WTC11 (cell line): ENCODE data around the gene LILRA1. TPM values are rescaled to one million over a fixed set of nuclear protein-coding genes. Genes with fewer than 3 reads are reported as not detected.

ENCODE experiments used
- ATAC-seq: fragments of 200-7000 bp; cut with Tn5 transposase; 2 replicates; pipeline ENCODE4 v1.10.0; 2021; ENCODE audit warnings: mild to moderate bottlenecking, moderate library complexity
- CTCF ChIA-PET: fragments of 300-600 bp; sonication (Branson Sonifier 250); formaldehyde crosslinking; loops from one replicate; lab custom pipeline; 2021; ENCODE audit warnings: antibody characterized with exemption; lab: Charles Lee
- POLR2A ChIA-PET: fragments of 350-600 bp; sonication (Branson Sonifier 250); formaldehyde crosslinking; loops from one replicate; lab custom pipeline; 2021; ENCODE audit warnings: antibody characterized with exemption; lab: Charles Lee
- DNase-seq: peaks from one replicate; pipeline ENCODE4 v3.0.0; 2021; ENCODE audit warnings: low spot score
- H3K27ac Mint-ChIP-seq: 2 replicates; pipeline ENCODE4 v1.8.0; 2021; ENCODE audit warnings: mixed read lengths
- H3K27me3 Mint-ChIP-seq: 2 replicates; pipeline ENCODE4 v1.8.0; 2021; ENCODE audit warnings: low read depth, mild to moderate bottlenecking, moderate library complexity, mixed read lengths
- H3K36me3 Mint-ChIP-seq: 2 replicates; pipeline ENCODE4 v1.8.0; 2021; ENCODE audit warnings: mixed read lengths
- H3K4me1 Mint-ChIP-seq: 2 replicates; pipeline ENCODE4 v1.8.0; 2022; ENCODE audit warnings: mixed read lengths
- H3K4me3 Mint-ChIP-seq: 2 replicates; pipeline ENCODE4 v1.8.0; 2021; ENCODE audit warnings: mild to moderate bottlenecking, moderate library complexity, mixed read lengths
- H3K9me3 Mint-ChIP-seq: 2 replicates; pipeline ENCODE4 v1.8.0; 2021; ENCODE audit warnings: mixed read lengths
- ATF3 ChIP-seq: sonication (generic); formaldehyde crosslinking; conservative IDR thresholded peaks from 2 replicates; pipeline ENCODE4 v1.8.1; 2022; ENCODE audit warnings: mild to moderate bottlenecking, missing genetic modification reagents
- EMX1 ChIP-seq: fragments of 250-450 bp; sonication (Bioruptor Pico); IDR thresholded peaks from 2 replicates; pipeline ENCODE4 v1.8.0; 2021; ENCODE audit warnings: mild to moderate bottlenecking
- ERG ChIP-seq: fragments of 250-450 bp; sonication (Bioruptor Pico); IDR thresholded peaks from 2 replicates; pipeline ENCODE4 v1.8.0; 2021; ENCODE audit warnings: mild to moderate bottlenecking
- JUN ChIP-seq: sonication (generic); formaldehyde crosslinking; IDR thresholded peaks from 2 replicates; pipeline ENCODE4 v1.8.0; 2023; ENCODE audit warnings: mild to moderate bottlenecking, missing genetic modification reagents
- MYBL2 ChIP-seq: sonication (generic); formaldehyde crosslinking; IDR thresholded peaks from 2 replicates; pipeline ENCODE4 v1.8.1; 2023; ENCODE audit warnings: mild to moderate bottlenecking, moderate library complexity, missing genetic modification reagents
- NR1H2 ChIP-seq: sonication (generic); formaldehyde crosslinking; IDR thresholded peaks from 2 replicates; pipeline ENCODE4 v1.9.0; 2021; ENCODE audit warnings: mild to moderate bottlenecking, moderate library complexity, missing genetic modification reagents
- PRRX2 ChIP-seq: fragments of 250-450 bp; sonication (Bioruptor Pico); IDR thresholded peaks from 2 replicates; pipeline ENCODE4 v1.8.0; 2021; ENCODE audit warnings: mild to moderate bottlenecking
- SMAD3 ChIP-seq: sonication (generic); formaldehyde crosslinking; IDR thresholded peaks from 2 replicates; pipeline ENCODE4 v1.8.0; 2022; ENCODE audit warnings: missing genetic modification reagents, mild to moderate bottlenecking, borderline replicate concordance
- SMAD4 ChIP-seq: sonication (generic); formaldehyde crosslinking; IDR thresholded peaks from 2 replicates; pipeline ENCODE4 v1.8.0; 2022; ENCODE audit warnings: mild to moderate bottlenecking, missing genetic modification reagents
- ZNF532 ChIP-seq: fragments of 250-450 bp; sonication (Bioruptor Pico); IDR thresholded peaks from 2 replicates; pipeline ENCODE4 v1.9.0; 2021; ENCODE audit warnings: mild to moderate bottlenecking, borderline replicate concordance
- total RNA-seq: library from RNA; stranded (reverse); gene quantifications from 3 replicates; pipeline ENCODE4 v1.2.3, GENCODE V29; 2021
- TF ChIP-seq, protein P1 (sequence below): sonication (generic); formaldehyde crosslinking; IDR thresholded peaks from 2 replicates; pipeline ENCODE4 v1.8.1; 2023; ENCODE audit warnings: mild to moderate bottlenecking, missing genetic modification reagents, moderate library complexity
- TF ChIP-seq, protein P2 (sequence below): sonication (generic); formaldehyde crosslinking; IDR thresholded peaks from 2 replicates; pipeline ENCODE4 v1.8.0; 2022; ENCODE audit warnings: missing genetic modification reagents
- TF ChIP-seq, protein P3 (sequence below): sonication (generic); formaldehyde crosslinking; IDR thresholded peaks from 2 replicates; pipeline ENCODE4 v1.8.1; 2022; ENCODE audit warnings: low read depth, missing genetic modification reagents, borderline replicate concordance

LILRA1 gene
- total RNA-seq, 1 experiment from 2014 or later, result not detected

DNA sequence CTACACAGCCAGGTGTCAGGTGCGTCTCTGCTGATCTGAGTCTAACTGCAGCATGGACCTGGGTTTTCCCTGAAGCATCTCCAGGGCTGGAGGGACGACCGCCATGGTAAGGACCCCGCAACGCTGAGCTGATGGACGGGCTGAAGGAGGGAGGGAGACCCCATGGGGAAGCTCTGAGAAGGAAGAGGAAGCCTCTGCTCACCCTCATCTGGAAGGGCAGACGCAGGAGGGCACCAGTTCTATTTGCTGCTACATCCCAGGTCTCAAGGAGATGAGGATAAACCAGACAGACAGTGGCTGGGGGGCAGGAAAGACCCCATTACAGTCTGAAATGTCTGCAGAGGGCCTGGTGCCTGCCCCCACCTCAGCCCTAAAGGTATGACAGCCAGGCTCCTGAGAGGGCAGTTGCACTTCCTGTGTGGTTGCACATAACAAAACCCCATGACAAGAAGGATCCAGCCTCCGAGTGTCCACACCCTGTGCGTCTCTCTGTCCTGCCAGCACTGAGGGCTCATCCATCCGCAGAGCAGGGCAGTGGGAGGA is 20.0 kb upstream of the LILRA1 start, which contains the start of gene LILRA2:
TSS of gene LILRA2 (plus strand) at position 461 of the 543 bp plus-strand sequence. CDS start 89 bp downstream, outside the sequence.
- H3K9me3 Mint-ChIP-seq, result peaks cover 69% of the 10 kb centered on the region
- CTCF ChIA-PET, result interaction anchor here (0.5 kb wide), 1 partner anchor 319 kb away, joined by 4 read pairs; no protein-coding TSS in a partner anchor
- ATAC-seq (no peak), DNase-seq (no peak)
- H3K27ac Mint-ChIP-seq, result no peak within 1 kb of the TSS
- peaks cover under 1% of the 10 kb centered on the region for H3K27me3 Mint-ChIP-seq
- H3K36me3 Mint-ChIP-seq, result peaks cover 31% of the 10 kb centered on the region
- H3K4me3 Mint-ChIP-seq, result no peak within 1 kb of the TSS
- POLR2A ChIA-PET, result no interaction called here
- TF ChIP-seq ZNF532 (CRISPR knock-in tag) (no peak), JUN (CRISPR knock-in tag) (no peak), PRRX2 (CRISPR knock-in tag) (no peak), SMAD4 (CRISPR knock-in tag) (no peak), EMX1 (CRISPR knock-in tag) (no peak), ERG (CRISPR knock-in tag) (no peak), NR1H2 (CRISPR knock-in tag) (no peak), MYBL2 (CRISPR knock-in tag) (no peak), ATF3 (CRISPR knock-in tag) (no peak)
- TF ChIP-seq, protein P1, sequence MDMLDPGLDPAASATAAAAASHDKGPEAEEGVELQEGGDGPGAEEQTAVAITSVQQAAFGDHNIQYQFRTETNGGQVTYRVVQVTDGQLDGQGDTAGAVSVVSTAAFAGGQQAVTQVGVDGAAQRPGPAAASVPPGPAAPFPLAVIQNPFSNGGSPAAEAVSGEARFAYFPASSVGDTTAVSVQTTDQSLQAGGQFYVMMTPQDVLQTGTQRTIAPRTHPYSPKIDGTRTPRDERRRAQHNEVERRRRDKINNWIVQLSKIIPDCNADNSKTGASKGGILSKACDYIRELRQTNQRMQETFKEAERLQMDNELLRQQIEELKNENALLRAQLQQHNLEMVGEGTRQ, result no peak
- TF ChIP-seq, protein P2, sequence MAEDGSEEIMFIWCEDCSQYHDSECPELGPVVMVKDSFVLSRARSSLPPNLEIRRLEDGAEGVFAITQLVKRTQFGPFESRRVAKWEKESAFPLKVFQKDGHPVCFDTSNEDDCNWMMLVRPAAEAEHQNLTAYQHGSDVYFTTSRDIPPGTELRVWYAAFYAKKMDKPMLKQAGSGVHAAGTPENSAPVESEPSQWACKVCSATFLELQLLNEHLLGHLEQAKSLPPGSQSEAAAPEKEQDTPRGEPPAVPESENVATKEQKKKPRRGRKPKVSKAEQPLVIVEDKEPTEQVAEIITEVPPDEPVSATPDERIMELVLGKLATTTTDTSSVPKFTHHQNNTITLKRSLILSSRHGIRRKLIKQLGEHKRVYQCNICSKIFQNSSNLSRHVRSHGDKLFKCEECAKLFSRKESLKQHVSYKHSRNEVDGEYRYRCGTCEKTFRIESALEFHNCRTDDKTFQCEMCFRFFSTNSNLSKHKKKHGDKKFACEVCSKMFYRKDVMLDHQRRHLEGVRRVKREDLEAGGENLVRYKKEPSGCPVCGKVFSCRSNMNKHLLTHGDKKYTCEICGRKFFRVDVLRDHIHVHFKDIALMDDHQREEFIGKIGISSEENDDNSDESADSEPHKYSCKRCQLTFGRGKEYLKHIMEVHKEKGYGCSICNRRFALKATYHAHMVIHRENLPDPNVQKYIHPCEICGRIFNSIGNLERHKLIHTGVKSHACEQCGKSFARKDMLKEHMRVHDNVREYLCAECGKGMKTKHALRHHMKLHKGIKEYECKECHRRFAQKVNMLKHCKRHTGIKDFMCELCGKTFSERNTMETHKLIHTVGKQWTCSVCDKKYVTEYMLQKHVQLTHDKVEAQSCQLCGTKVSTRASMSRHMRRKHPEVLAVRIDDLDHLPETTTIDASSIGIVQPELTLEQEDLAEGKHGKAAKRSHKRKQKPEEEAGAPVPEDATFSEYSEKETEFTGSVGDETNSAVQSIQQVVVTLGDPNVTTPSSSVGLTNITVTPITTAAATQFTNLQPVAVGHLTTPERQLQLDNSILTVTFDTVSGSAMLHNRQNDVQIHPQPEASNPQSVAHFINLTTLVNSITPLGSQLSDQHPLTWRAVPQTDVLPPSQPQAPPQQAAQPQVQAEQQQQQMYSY (CRISPR knock-in tag), result no peak
- TF ChIP-seq, protein P3, sequence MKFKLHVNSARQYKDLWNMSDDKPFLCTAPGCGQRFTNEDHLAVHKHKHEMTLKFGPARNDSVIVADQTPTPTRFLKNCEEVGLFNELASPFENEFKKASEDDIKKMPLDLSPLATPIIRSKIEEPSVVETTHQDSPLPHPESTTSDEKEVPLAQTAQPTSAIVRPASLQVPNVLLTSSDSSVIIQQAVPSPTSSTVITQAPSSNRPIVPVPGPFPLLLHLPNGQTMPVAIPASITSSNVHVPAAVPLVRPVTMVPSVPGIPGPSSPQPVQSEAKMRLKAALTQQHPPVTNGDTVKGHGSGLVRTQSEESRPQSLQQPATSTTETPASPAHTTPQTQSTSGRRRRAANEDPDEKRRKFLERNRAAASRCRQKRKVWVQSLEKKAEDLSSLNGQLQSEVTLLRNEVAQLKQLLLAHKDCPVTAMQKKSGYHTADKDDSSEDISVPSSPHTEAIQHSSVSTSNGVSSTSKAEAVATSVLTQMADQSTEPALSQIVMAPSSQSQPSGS (CRISPR knock-in tag), result no peak
- TF ChIP-seq, all 79 proteins: peak for 0
- 0 out of 2 replicates have a peak, but pooled peaks cover 2% of the 10 kb centered on the region for H3K4me1 Mint-ChIP-seq

- Mint-ChIP-seq H3K27me3 (peaks cover 7% of the 10 kb centered on the region), H3K4me1 (0 out of 2 replicates have a peak, but pooled peaks cover 2% of the 10 kb centered on the region), H3K9me3 (peaks cover 68% of the 10 kb centered on the region), H3K36me3 (peaks cover 33% of the 10 kb centered on the region), H3K4me3 (no peak overlapping the region), H3K27ac (no peak overlapping the region)
- TF ChIP-seq SMAD3 (CRISPR knock-in tag), result no peak
- ATAC-seq (no peak), DNase-seq (no peak)
- ChIA-PET CTCF (no interaction called here), POLR2A (no interaction called here)
These were observed 19.4 kb upstream of the LILRA1 start for GRCh38 chr19:54574051-54574450.
